IPS-NIHi7 (cell line): Measurements from ENCODE around the gene SELENOM.

Source experiments
- DNase-seq: peaks from one replicate; pipeline ENCODE4 v3.0.0; 2012; ENCODE audit warnings: mixed read lengths; ENCODE audit errors: extremely low spot score

Gene SELENOM

DNA sequence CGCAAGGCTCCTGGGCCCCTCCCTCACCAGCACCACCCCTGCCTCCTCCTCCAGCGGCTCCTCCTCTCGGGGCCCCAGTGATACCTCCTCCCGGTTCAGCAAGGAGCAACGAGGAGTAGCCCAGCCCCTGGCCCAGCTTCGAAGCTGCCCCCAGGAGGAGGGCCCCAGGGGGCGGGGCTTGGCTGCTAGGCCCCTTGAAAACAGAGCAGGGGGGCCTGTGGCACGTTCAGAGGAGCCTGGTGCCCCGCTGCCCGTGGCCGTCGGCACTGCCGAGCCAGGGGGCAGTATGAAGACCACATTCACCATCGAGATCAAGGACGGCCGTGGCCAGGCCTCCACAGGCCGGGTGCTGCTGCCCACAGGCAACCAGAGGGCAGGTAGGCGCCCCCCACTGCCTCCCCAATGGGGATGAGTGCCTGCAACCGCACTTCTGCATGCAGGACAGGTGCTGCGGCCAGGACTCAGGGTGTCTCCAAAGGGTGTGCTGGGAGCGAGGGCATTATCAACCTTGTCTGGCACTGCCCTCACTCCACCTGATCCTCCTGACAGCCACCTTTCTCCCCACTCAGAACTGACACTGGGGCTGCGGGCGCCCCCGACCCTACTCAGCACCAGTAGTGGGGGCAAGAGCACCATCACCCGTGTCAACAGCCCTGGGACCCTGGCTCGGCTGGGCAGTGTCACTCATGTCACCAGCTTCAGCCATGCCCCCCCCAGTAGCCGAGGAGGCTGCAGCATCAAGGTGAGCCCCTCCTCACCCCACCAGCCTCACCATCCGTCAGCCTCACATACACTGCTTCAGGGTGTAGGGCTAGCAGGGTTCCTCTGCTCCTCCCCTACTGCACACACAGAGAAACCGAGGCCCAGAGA, 16.0 kb downstream of the SELENOM start:
- DNase-seq = no peak

- no peak for DNase-seq
Measured at GRCh38 chr22:31090217-31091085, 16.9 kb downstream of the SELENOM start.

DNA sequence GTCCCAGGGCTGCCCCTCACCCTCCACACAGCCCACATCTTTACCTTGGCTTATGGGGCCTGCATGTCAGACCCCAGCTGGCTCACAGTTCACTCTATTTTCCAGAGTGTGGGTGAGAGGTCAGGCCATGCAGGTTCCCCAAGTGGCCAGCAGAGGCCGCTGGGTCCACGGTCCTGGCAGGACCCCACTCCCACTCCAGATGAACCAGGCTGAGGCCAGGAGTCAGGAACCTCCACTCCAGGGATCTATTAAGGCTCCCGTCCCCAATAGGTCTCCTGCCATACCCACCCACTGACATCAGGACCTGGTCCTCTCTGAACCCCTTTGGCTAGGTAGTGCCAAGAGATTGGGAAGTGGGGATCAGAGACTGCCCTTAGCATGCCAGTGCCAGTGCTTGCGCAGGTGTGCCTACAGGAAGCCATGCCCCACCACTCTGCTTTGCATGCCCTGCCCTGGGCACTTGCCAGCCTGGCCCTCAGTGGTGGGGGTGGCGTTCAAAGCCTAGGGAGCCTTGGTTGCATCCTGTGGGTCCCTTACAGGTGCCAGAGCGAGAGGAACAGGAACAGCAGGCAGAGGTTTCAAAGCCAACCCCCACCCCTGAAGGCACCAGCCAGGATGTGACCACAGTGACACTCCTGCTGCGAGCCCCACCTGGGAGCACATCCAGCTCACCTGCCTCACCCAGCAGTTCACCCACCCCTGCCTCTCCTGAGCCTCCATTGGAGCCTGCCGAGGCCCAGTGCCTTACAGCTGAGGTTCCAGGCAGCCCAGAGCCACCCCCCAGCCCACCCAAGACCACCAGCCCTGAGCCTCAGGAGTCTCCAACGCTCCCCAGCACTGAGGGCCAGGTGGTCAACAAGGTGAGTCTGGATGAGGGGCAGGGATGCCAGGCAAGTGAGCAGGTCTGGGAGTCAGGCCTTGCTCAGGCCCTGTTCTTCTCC, 17.9 kb downstream of the SELENOM start:
- DNase-seq = peak; percentile 44

GRCh38 chr22:31088233-31088986, 19.0 kb downstream of the SELENOM start:
- DNase-seq = no peak

- DNase-seq = no peak
Measured at GRCh38 chr22:31087744-31088215, 19.6 kb downstream of the SELENOM start.

- DNase-seq = no peak
Measured at GRCh38 chr22:31086703-31087330, 20.6 kb downstream of the SELENOM start.

- no peak for DNase-seq
Measured at GRCh38 chr22:31085928-31086327, 21.4 kb downstream of the SELENOM start.

DNA sequence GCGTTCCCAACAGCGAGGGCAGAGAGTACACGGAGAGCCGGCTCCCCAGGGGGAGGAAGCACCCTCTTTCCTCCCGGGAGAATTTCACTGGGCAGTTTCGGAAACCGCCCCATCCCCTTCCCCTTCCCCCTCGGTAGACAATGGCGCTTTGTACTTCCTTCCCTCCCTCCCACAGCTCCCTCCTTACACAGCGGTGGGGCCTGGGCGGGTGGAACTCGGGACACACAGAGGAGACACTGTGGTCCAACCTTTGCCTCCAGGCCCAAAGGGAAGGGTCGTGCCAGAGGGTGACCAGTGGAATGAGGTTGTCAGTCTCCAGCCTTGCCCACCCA, 21.9 kb downstream of the SELENOM start:
- peak; percentile 60 for DNase-seq

- DNase-seq = peak; percentile 90
Measured at GRCh38 chr22:31084811-31085492, 22.4 kb downstream of the SELENOM start.

- DNase-seq = no peak
Measured at GRCh38 chr22:31083923-31084810, 23.2 kb downstream of the SELENOM start.

DNA sequence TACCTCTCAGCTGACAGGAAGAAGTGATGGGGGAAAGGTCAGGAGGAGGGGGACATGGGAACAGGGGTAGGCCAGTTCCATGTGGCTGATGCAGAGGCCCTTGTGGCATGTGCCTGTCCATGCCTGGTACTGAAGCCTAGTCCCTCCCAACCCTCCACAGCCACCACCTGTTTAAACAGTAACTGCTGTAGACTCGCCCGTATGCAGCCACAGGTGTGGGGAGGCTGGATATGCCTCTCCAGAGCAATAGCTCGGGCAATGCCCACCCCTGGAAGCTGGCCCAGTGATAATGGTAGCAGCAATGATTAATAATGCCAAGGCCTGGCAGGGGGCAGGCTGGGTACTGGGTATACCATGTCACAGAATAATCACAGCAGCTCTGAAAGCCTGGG, 24.0 kb downstream of the SELENOM start:
- DNase-seq = no peak

DNA sequence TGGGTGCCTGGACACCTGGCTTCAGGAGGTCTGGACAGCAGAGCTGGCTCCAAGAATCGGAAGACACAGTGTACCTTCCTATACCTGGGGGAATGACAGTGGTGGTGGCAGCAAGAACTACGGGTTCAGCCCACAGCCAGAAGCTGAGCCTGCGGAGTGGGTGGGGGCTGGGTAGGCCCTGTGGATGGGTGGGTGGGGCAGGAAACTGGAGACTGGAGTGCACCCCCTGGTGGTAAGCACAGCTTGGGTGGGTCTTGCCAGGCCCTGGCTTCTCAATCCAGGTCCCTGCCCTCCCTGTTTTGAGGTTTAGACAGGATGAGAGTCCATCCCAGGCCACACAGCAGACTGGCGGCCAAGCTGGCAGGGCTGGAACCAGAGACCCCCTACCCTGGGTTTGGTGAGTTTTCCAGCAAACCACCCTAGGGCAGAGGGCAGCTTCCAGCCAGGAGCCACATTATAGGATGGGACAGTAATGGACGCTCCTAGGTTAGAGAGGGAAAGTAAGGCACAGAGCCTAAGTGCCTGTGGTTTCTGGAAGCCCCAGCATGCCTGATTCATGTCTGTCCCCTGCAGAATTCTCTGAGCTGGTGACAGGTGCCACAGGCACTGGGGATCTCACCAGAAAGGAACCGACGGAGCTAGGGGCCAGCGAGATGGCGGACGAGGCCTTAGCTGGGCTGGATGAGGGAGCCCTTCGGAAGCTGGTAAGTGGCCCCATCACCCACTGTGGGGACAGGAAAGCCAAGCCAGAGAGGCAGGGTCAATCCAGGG, 24.6 kb downstream of the SELENOM start:
- DNase-seq = peak; percentile 70

DNA sequence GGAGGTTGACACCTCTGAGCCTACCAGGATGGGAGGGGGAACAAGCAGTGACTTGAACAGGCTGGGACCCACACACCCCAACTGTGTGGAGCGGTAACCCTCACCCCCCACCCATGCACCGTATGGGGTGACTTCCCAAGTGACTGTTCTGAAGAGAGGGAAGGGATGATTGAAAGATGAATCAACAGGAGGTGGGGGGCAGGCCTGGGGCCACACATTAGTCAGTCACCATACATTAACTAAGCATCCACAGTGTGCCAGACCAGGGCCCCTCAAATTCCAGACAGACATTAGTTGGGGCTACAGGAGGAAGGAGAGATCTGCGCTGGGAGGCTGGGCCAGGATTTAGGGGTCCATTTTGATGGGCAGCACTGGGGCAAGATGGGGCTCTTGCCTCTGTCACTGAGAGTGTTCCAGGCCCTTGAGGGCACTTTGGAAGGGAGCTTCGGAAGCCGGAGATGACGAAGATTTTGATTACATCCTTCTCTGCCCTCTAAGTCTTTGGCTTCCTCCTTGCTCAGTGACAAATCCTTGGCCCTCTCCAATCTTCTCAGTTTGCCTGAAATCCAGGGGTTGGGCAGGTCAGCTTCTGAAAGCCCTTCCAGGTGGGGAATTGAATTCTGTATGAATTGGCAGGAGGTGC, 25.3 kb downstream of the SELENOM start:
- no peak for DNase-seq

DNA sequence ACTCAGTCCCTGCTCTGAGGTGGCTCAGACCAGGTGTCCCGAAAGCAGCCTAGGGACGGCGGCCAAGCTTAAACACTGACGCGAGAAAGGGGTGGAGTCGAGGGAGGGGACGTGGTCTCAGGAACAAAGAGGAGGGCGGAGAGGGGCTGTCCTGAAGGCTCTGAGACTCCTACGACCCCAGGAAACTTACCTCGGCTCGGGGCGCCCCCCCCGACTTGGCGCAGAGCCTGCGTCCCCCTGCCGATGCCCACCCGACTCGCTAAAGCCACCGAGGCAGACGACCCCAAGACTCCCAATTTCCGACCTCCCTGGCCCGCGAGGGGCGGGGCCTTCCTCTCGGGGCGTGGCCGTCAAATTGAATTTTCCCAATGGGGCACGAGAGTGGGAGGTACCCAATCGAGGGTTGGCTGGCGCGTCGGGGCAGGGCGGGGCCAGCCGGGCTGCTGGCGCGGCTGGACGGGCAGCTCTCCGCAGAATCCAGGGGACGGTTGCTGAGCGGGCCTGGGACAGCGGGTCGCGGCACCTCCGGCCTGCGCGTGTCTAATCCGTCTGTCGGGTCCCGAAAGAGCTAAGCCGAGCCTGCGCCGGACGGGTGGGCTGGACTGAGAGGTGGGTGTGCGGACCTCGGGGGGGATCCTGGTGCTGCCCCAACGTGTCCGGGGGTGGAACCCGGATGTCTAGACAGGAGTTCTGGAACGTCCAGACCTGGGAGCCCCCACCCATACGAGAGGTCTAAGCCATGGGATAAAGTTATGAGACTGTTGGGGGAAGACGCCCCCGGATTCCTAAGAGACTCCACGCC, 26.3 kb downstream of the SELENOM start, which contains the start of gene SMTN:
Gene SMTN (plus strand): TSS at position 471 of the 802 bp plus-strand sequence. CDS start 1,941 bp downstream, outside the sequence.
- peak; percentile 97 for DNase-seq

DNA sequence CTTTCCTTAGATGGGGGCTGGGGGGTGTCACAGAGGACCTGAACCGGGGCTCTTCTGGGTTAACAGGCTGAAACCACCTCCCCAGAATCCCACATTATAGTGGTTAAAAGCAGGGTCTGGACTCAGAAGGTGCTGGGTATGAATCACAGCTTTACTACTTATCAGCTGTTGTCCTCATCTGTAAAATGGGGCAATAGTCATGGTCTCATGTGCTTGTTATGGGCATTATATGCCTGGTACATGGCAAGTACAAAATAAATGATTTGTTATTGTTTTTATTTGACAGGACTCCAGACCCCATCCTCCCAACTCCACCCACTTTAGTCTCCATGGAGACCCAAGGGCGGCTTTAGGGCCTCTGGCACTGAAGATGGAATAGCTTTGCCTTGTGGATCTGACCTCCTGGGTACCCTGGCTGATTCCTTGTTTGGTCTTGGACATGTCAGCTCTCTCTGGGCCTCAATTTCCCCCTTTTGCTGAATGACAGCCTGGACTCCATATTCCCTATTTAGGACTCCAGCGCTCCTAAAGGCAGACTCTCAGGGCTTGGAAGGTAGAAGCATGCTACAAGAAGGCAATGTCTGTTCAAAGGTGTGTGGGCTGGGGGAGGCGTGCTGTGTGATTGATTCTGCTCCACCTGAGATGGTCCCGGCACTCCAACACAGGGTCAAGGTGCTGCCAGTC, 27.1 kb downstream of the SELENOM start:
- DNase-seq = no peak

- DNase-seq = peak; percentile 55
Measured at GRCh38 chr22:31079095-31079642, 28.2 kb downstream of the SELENOM start.
